ENCODE results near the gene INA.

The INA gene

DNA sequence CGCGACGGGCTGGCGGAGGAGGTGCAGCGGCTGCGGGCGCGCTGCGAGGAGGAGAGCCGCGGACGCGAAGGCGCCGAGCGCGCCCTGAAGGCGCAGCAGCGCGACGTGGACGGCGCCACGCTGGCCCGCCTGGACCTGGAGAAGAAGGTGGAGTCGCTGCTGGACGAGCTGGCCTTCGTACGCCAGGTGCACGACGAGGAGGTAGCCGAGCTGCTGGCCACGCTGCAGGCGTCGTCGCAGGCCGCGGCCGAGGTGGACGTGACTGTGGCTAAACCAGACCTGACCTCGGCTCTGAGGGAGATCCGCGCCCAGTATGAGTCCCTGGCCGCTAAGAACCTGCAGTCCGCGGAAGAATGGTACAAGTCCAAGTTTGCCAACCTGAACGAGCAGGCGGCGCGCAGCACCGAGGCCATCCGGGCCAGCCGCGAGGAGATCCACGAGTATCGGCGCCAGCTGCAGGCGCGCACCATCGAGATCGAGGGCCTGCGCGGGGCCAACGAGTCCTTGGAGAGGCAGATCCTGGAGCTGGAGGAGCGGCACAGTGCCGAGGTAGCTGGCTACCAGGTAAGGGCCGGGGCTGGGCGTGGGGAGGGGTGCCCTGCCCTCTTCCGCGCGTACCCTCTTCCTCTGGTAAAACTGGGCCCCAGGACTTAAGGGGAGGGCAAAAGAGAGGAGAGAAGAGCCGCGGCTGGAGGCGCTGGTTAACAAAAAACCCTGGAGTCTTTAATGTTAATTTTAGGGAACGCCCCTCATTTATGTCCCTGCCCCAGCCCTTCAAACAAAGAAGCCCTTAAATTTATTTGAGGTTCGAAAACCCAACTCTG, 987 bp downstream of the INA start:
- Histone ChIP-seq H3K4me2 (ENCODE audit: low read length) (peak overlapping the region; percentile 81), H3K9ac (ENCODE audit: low read depth, low read length) (no peak overlapping the region), H3K9me3 (replicated peaks; ENCODE audit: low read length) (no peaks in the 10 kb centered on the region), H3K36me3 (ENCODE audit: insufficient read depth, low read length) (no peaks in the 10 kb centered on the region), H3K4me3 (ENCODE audit: low read length) (peak overlapping the region; percentile 58), H3K4me1 (ENCODE audit: control insufficient read depth, insufficient read depth, low read length) (peaks cover 24% of the 10 kb centered on the region), H3K27me3 (ENCODE audit: control insufficient read depth, insufficient read depth, low read length) (peaks cover 72% of the 10 kb centered on the region)

GRCh38 chr10:103278537-103278823, 1.5 kb downstream of the INA start:
- Histone ChIP-seq H3K9ac (ENCODE audit: low read depth, low read length) (no peak overlapping the region), H3K4me3 (ENCODE audit: low read length) (no peak overlapping the region), H3K4me2 (ENCODE audit: low read length) (no peak overlapping the region), H3K36me3 (ENCODE audit: insufficient read depth, low read length) (no peaks in the 10 kb centered on the region), H3K9me3 (replicated peaks; ENCODE audit: low read length) (no peaks in the 10 kb centered on the region), H3K4me1 (ENCODE audit: control insufficient read depth, insufficient read depth, low read length) (peaks cover 19% of the 10 kb centered on the region), H3K27me3 (ENCODE audit: control insufficient read depth, insufficient read depth, low read length) (peaks cover 75% of the 10 kb centered on the region)

DNA sequence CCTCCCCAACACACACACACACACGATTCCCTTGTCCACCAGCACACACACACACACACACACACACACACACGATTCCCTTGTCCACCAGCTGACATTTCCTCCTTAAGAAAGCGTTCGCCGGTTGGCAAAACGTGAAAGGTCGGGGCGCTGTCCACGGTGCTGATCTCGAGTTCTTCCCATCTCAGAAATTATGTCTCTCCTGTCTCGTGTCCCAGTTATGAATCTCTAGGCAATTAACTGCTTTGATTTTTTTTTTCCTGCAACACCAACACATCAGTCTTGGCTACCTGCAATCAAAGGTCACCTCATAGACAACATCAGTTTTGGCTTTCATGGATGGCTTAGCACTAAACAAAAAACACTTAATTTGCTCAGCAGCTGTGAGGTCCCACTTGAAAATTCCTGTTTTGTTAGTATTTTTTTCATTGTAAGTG, 1.9 kb downstream of the INA start:
- no peak overlapping the region for H3K4me3 ChIP-seq (ENCODE audit: low read length)
- H3K9ac ChIP-seq (ENCODE audit: low read depth, low read length): no peak overlapping the region
- peaks cover 75% of the 10 kb centered on the region for H3K27me3 ChIP-seq (ENCODE audit: control insufficient read depth, insufficient read depth, low read length)

DNA sequence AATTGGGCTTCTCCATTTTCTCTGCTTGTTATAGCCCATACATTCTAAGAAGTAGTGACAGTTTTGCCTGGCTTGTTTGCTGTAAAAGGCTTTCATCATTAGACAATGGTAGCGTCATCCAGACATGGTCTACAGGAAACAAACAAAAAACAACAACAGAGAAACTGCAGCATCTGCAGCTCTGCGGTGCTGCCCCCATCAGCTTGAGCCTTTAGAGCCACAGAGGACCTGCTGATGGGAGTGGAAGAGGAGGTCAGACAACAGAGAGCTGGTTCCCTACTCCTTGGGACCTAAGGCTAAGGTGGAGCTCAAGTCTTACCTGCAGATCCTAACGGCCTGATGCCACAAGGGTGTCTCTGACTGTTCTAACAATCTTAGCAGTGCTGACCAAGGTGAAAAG, 3.1 kb downstream of the INA start:
- no peak overlapping the region for H3K4me2 ChIP-seq (ENCODE audit: low read length)
- H3K9ac ChIP-seq (ENCODE audit: low read depth, low read length): no peak overlapping the region
- H3K27me3 ChIP-seq (ENCODE audit: control insufficient read depth, insufficient read depth, low read length): peaks cover 75% of the 10 kb centered on the region
- H3K4me1 ChIP-seq (ENCODE audit: control insufficient read depth, insufficient read depth, low read length): peaks cover 12% of the 10 kb centered on the region
- no peaks in the 10 kb centered on the region for H3K9me3 ChIP-seq (replicated peaks; ENCODE audit: low read length)
- H3K36me3 ChIP-seq (ENCODE audit: insufficient read depth, low read length): no peaks in the 10 kb centered on the region
- no peak overlapping the region for H3K4me3 ChIP-seq (ENCODE audit: low read length)

More for the DNA sequence above, 1.9 kb downstream of the INA start:
- no peaks in the 10 kb centered on the region for H3K9me3 ChIP-seq (replicated peaks; ENCODE audit: low read length)
- no peak overlapping the region for H3K4me2 ChIP-seq (ENCODE audit: low read length)
- H3K36me3 ChIP-seq (ENCODE audit: insufficient read depth, low read length): no peaks in the 10 kb centered on the region
- H3K4me1 ChIP-seq (ENCODE audit: control insufficient read depth, insufficient read depth, low read length): peaks cover 15% of the 10 kb centered on the region

GRCh38 chr10:103280506-103280905, 3.6 kb downstream of the INA start:
- peaks cover 73% of the 10 kb centered on the region for H3K27me3 ChIP-seq (ENCODE audit: control insufficient read depth, insufficient read depth, low read length)
- no peaks in the 10 kb centered on the region for H3K9me3 ChIP-seq (replicated peaks; ENCODE audit: low read length)
- H3K4me3 ChIP-seq (ENCODE audit: low read length): no peak overlapping the region
- peaks cover 12% of the 10 kb centered on the region for H3K4me1 ChIP-seq (ENCODE audit: control insufficient read depth, insufficient read depth, low read length)
- no peak overlapping the region for H3K4me2 ChIP-seq (ENCODE audit: low read length)
- H3K36me3 ChIP-seq (ENCODE audit: insufficient read depth, low read length): no peaks in the 10 kb centered on the region
- no peak overlapping the region for H3K9ac ChIP-seq (ENCODE audit: low read depth, low read length)

DNA sequence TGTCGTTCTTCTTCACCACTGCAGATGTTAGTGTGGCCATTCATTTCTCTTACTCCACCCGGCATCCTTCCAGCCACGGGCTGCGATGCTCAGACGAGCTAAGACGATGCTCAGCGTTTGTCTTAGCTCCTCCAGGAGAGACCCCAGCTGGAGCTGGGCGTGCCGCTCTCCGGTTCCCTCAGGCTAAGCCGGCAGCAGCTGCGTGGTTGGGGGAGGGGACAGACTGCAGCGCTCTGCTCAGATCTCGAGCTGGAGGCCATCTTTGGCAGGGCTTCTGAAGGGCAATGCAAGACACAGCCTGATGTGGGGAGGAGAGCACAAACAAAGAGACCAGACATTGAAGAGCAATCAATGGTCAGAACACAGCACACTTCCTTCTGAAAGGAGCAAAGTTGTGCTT, 4.8 kb downstream of the INA start:
- Histone ChIP-seq H3K27me3 (ENCODE audit: control insufficient read depth, insufficient read depth, low read length) (peaks cover 65% of the 10 kb centered on the region), H3K36me3 (ENCODE audit: insufficient read depth, low read length) (no peaks in the 10 kb centered on the region), H3K9ac (ENCODE audit: low read depth, low read length) (no peak overlapping the region), H3K4me1 (ENCODE audit: control insufficient read depth, insufficient read depth, low read length) (peaks cover 11% of the 10 kb centered on the region), H3K9me3 (replicated peaks; ENCODE audit: low read length) (no peaks in the 10 kb centered on the region), H3K4me2 (ENCODE audit: low read length) (no peak overlapping the region), H3K4me3 (ENCODE audit: low read length) (no peak overlapping the region)

DNA sequence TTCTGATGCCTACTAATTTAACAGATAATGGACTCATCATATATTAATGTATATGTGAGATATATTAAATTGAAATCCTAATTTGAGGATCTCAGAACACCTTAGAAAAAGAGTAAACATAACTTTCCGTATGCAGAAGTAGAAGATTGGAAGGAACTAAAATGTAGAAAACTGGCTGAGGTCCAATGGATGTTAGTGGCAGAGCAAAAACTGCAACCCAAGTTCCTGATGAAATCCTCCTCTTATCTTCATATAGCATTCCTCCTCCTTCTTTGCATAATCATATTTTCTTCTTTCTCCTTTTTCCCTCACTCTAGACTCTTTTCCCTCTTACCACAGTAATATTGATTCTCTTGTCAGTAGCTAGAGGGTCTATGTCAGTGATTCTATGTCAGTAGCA, 6.0 kb downstream of the INA start:
- Histone ChIP-seq H3K4me1 (ENCODE audit: control insufficient read depth, insufficient read depth, low read length) (no peaks in the 10 kb centered on the region), H3K4me2 (ENCODE audit: low read length) (no peak overlapping the region), H3K4me3 (ENCODE audit: low read length) (no peak overlapping the region), H3K9ac (ENCODE audit: low read depth, low read length) (no peak overlapping the region), H3K27me3 (ENCODE audit: control insufficient read depth, insufficient read depth, low read length) (peaks cover 66% of the 10 kb centered on the region), H3K9me3 (replicated peaks; ENCODE audit: low read length) (no peaks in the 10 kb centered on the region), H3K36me3 (ENCODE audit: insufficient read depth, low read length) (no peaks in the 10 kb centered on the region)

- H3K27me3 ChIP-seq (ENCODE audit: control insufficient read depth, insufficient read depth, low read length): peaks cover 66% of the 10 kb centered on the region
- H3K9ac ChIP-seq (ENCODE audit: low read depth, low read length): no peak overlapping the region
These were observed 7.2 kb downstream of the INA start for GRCh38 chr10:103284170-103284569.

GRCh38 chr10:103287992-103288391, 11.1 kb downstream of the INA start:
- no peak overlapping the region for H3K9ac ChIP-seq (ENCODE audit: low read depth, low read length)
- H3K4me3 ChIP-seq (ENCODE audit: low read length): no peak overlapping the region
- peaks cover 50% of the 10 kb centered on the region for H3K27me3 ChIP-seq (ENCODE audit: control insufficient read depth, insufficient read depth, low read length)
- H3K4me1 ChIP-seq (ENCODE audit: control insufficient read depth, insufficient read depth, low read length): no peaks in the 10 kb centered on the region
- H3K4me2 ChIP-seq (ENCODE audit: low read length): no peak overlapping the region
- H3K36me3 ChIP-seq (ENCODE audit: insufficient read depth, low read length): no peaks in the 10 kb centered on the region
- H3K9me3 ChIP-seq (replicated peaks; ENCODE audit: low read length): no peaks in the 10 kb centered on the region

More at GRCh38 chr10:103284170-103284569, 7.2 kb downstream of the INA start:
- H3K36me3 ChIP-seq (ENCODE audit: insufficient read depth, low read length): no peaks in the 10 kb centered on the region
- no peaks in the 10 kb centered on the region for H3K4me1 ChIP-seq (ENCODE audit: control insufficient read depth, insufficient read depth, low read length)
- no peak overlapping the region for H3K4me2 ChIP-seq (ENCODE audit: low read length)
- no peak overlapping the region for H3K4me3 ChIP-seq (ENCODE audit: low read length)
- no peaks in the 10 kb centered on the region for H3K9me3 ChIP-seq (replicated peaks; ENCODE audit: low read length)

DNA sequence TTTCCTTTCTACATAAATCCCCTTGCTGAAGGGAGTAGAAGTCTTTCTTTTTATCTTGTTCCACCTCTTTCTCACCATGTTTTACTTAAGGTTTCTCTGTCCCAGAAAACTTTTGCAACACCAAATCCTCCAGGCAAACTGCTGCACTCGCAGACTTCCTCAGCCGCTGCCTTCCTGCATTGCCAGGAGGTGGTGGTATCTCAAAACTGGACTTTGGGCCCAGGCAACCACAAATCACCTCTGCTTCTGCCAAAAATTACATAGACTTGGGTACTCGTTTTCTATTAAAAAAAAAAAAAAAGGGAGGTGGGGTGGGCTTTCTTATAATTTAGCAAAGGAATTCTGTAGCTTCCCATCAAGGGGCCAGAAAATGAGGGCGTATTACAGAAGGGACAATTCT, 14.7 kb downstream of the INA start:
- Histone ChIP-seq H3K4me1 (ENCODE audit: control insufficient read depth, insufficient read depth, low read length) (peaks cover 11% of the 10 kb centered on the region), H3K27me3 (ENCODE audit: control insufficient read depth, insufficient read depth, low read length) (peaks cover 45% of the 10 kb centered on the region), H3K9me3 (replicated peaks; ENCODE audit: low read length) (no peaks in the 10 kb centered on the region), H3K4me3 (ENCODE audit: low read length) (no peak overlapping the region), H3K9ac (ENCODE audit: low read depth, low read length) (no peak overlapping the region), H3K36me3 (ENCODE audit: insufficient read depth, low read length) (no peaks in the 10 kb centered on the region), H3K4me2 (ENCODE audit: low read length) (no peak overlapping the region)

DNA sequence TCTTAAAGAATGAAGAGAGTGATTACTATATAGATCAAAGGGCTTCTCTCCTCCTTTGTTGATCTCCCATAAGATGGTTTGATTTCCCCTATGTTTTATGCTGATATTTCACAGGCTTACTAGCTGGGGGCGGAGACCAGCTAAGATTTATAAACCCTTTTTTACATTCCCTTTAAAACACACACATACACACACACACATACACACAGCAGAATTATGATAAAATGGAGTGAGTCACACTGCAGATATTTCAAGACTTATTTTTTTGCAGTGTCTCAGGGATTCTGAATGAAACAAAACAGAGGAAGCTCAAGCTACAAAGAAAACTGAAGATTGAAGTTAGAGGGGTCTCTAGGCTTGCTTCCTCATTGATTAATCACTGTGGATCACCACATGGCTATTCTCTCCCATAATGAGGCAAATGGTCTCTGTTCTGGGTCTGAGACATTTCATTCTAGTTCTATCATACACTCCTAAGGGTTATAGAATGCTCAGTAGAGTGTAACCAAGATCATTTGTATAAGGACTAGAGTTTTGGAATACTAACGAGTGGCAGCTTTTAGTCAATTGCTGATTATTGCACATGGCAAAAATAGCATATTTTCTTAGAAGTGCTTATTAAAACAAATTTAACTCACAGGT, 18.6 kb downstream of the INA start:
- Histone ChIP-seq H3K9me3 (replicated peaks; ENCODE audit: low read length) (no peaks in the 10 kb centered on the region), H3K4me2 (ENCODE audit: low read length) (peak overlapping the region; percentile 14), H3K36me3 (ENCODE audit: insufficient read depth, low read length) (no peaks in the 10 kb centered on the region), H3K4me1 (ENCODE audit: control insufficient read depth, insufficient read depth, low read length) (peaks cover 11% of the 10 kb centered on the region), H3K4me3 (ENCODE audit: low read length) (no peak overlapping the region), H3K27me3 (ENCODE audit: control insufficient read depth, insufficient read depth, low read length) (peaks cover 6% of the 10 kb centered on the region), H3K9ac (ENCODE audit: low read depth, low read length) (no peak overlapping the region)

DNA sequence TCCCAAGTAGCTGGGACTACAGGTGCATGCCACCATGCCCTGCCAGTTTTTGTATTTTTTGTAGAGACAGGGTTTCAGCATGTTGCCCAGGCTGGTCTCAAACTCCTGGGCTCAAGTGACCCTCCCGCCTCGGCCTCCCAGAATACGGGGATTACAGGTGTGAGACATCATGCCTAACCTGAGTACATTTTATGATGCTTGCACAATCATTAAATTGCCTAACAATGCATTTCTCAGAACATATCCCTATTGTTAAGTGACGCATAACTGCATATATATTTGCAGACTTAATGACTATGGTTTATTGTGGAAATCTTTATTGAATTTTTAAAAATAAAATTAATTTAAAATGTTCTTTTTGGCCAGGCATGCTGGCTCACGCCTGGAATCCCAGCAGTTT, 30.7 kb downstream of the INA start:
- peaks cover 31% of the 10 kb centered on the region for H3K36me3 ChIP-seq (ENCODE audit: insufficient read depth, low read length)
- no peak overlapping the region for H3K4me2 ChIP-seq (ENCODE audit: low read length)
- no peaks in the 10 kb centered on the region for H3K9me3 ChIP-seq (replicated peaks; ENCODE audit: low read length)
- no peaks in the 10 kb centered on the region for H3K27me3 ChIP-seq (ENCODE audit: control insufficient read depth, insufficient read depth, low read length)
- no peaks in the 10 kb centered on the region for H3K4me1 ChIP-seq (ENCODE audit: control insufficient read depth, insufficient read depth, low read length)
- no peak overlapping the region for H3K4me3 ChIP-seq (ENCODE audit: low read length)
- no peak overlapping the region for H3K9ac ChIP-seq (ENCODE audit: low read depth, low read length)
